ENCODE data around the gene ATG16L2.

DNA sequence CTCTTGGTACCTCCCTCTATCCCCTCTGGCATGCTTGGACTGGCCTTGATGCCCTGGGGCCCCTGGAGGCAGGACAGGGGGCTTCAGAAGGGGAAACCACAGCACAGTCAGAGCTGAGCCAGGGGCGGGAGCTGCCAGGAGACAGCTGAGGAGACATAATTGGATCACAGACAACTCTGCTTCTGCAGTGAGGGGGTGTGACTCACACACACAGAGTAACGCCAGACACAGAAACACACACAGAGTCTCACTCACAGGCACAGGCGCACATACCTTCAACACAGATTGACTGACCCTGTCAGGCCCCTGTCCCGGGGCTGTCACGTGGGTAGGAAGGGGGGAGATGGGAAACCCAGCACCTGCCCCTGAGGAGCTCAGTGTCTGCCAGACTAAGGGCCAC is 40.9 kb upstream of the ATG16L2 start:
- TF ChIP-seq, protein P1, sequence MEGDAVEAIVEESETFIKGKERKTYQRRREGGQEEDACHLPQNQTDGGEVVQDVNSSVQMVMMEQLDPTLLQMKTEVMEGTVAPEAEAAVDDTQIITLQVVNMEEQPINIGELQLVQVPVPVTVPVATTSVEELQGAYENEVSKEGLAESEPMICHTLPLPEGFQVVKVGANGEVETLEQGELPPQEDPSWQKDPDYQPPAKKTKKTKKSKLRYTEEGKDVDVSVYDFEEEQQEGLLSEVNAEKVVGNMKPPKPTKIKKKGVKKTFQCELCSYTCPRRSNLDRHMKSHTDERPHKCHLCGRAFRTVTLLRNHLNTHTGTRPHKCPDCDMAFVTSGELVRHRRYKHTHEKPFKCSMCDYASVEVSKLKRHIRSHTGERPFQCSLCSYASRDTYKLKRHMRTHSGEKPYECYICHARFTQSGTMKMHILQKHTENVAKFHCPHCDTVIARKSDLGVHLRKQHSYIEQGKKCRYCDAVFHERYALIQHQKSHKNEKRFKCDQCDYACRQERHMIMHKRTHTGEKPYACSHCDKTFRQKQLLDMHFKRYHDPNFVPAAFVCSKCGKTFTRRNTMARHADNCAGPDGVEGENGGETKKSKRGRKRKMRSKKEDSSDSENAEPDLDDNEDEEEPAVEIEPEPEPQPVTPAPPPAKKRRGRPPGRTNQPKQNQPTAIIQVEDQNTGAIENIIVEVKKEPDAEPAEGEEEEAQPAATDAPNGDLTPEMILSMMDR (IDR thresholded peaks at IDR 0.05): no peak
- no peak for TF ChIP-seq POLR2A (IDR thresholded peaks at IDR 0.05)

Data from thyroid gland (tissue), 4 donors.